HG03108 (cell line): Measurements from ENCODE around the gene RXRA.

Source experiments
- ATAC-seq: cut with Tn5 transposase; IDR thresholded peaks from one replicate; pipeline ENCODE4 v1.9.1; 2021; ENCODE audit warnings: moderate library complexity; ENCODE audit not compliant: unreplicated experiment

The RXRA gene

DNA sequence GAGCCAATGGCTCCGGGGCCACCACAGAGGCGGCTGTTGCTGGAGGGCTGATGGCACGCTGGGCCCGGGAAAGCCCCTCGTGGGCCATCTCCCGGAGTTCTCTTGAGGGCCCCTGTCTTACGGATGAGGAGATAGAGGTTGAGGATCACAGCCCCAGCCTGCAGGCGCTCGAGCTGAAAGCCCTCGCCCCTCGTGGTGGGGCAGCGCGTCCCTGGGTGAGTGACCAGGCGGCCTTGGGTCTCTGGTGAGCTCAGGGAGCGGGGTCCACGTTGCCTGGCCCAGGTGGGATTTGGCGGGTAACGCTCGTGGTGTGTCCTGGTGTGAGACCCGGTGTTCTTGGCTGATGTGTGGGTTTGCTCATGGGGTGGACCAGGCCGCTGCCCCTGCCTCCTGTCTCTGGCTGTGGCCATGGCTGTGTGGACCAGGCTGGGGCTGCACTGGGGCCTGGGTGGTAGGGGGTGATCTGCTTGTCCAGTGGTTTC, 38.9 kb downstream of the RXRA start:
- no peak for ATAC-seq

DNA sequence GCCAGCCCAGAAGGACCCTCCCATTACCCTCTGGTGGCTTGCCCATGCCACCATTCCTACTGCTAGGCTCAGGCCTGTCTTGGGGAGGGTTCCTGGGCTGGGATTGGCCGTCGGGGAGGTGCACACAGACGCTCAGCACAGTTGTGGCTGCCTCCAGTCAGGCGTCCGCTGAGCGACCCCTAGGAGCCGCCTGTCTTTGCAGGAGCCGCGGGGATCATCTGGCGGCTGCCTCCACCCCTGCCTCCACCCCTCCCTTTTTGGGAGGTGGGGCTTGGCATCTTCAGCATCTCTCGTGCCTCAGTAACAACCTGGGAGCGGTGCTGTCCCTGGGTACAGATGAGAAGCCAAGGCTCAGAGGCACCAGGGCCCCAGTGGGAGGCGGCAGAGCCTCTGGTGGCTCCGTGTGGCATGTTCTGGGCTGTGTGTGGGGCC, 39.6 kb downstream of the RXRA start:
- no peak for ATAC-seq

GRCh38 chr9:134366223-134367031, 40.2 kb downstream of the RXRA start:
- ATAC-seq = no peak

- no peak for ATAC-seq
Observed at GRCh38 chr9:134367061-134367460, 40.8 kb downstream of the RXRA start.

GRCh38 chr9:134367791-134368490, 41.7 kb downstream of the RXRA start:
- no peak for ATAC-seq

DNA sequence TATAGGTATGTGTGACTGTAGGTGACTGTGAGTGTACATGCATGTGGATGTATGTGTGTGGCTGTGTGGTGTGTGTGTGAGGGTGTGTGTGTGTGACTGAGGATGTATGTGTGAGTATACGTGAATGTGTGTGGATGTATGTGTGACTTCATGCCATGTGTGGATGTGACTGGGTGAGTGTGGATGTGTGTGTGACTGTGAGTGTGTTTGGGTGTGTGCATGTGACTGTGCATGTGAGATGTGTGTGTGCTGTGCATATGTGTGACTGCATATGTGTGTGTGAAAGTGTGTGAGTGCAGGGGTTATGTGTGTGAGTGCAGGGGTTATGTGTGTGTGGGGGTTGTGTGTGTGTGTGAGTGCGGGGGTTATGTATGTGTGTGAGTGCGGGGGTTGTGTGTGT, 42.3 kb downstream of the RXRA start:
- no peak for ATAC-seq

GRCh38 chr9:134369416-134370212, 43.4 kb downstream of the RXRA start:
- ATAC-seq = no peak

GRCh38 chr9:134370213-134370492, 43.9 kb downstream of the RXRA start:
- no peak for ATAC-seq

DNA sequence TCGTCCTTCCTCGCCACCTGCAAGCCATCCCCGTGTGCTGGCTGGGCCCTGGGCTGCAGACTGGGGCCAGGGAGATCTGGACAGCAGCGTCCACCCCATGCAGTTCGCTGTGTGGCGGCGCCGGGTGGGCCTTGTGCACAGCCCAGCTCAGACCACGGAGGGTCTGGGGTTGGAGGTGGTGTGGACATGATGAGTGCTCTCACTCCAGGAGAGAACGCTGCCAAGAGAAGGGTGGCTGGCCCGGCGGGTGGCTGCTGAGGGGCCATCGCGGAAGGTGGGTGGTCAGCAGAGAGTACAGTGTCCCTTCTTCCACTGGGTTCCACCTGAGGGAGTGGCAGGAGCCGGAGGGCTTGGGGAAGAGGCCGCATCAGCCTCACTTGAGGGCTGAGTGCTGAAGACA, 44.4 kb downstream of the RXRA start:
- no peak for ATAC-seq

GRCh38 chr9:134371731-134372130, 45.5 kb downstream of the RXRA start:
- ATAC-seq = no peak

DNA sequence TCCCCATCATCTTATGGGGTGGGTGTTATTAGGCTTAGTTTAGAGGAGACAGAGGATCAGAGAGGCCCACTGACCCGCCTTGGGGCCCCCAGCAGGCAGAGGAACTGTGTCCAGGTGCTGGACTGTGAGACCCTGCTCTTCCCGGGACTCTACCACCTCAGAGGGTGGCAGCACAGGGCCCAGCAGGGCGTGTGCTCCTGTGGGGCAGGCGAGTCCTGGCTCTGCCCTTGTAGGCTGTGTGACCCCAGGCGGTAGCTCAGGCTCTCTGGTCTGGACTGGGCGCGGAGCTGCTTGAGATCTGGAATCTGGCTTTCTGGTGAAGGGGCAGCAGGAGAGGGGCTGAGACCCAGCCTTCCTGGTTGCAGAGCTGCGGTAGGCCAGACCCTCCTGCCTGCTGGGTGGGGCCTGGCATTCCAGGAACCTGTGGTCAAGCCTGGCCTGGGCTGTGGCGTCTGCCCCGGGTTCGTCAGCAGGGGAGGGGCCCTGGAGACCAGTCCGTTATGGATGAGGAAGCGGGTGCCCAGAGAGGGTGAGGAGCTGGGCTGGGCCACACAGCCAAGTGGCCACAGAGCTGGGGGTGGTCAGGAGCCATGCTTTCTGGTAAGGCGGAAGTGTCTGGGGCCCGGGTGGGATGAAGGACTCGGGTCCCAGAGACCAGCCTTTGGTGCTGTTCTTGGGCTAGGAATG, 46.5 kb downstream of the RXRA start:
- ATAC-seq = no peak

DNA sequence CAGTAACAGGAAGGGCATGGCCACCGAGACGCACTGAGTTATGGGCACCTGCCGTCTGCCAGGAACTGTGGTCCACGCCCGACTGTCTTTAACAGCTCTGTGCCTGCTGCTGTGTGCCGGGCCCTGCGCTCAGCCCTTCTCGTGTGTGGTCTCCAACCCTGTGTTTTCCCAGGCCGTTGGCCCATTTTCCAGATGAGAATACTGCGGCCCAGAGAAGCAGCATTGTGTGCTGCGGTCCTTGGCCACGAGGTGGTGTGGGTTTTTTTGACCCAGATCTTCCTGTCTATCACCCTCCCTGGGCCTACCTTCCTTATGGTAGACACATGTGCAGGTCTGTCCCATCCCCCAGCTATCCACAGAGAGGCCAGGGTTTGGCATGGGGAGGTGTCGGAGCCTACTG, 47.0 kb downstream of the RXRA start:
- no peak for ATAC-seq

DNA sequence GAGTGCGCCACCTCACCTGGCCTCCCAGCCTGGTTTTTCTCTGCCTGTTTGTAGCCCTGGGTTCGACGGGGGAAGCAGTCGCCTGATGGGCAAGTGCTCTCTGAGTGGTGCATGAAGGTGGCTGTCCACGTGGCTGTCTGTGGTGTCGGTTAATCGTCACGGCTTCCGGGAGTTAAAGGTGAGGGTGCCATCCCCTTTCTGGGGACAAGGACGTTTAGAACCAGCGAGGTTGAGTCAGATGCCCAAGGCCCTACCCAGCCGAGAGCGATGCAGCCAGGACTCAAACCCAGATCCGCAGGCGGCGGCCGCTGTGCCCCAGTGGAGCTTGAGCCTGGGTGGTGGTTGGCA, 47.7 kb downstream of the RXRA start:
- no peak for ATAC-seq

GRCh38 chr9:134374301-134375010, 48.2 kb downstream of the RXRA start:
- ATAC-seq = no peak

DNA sequence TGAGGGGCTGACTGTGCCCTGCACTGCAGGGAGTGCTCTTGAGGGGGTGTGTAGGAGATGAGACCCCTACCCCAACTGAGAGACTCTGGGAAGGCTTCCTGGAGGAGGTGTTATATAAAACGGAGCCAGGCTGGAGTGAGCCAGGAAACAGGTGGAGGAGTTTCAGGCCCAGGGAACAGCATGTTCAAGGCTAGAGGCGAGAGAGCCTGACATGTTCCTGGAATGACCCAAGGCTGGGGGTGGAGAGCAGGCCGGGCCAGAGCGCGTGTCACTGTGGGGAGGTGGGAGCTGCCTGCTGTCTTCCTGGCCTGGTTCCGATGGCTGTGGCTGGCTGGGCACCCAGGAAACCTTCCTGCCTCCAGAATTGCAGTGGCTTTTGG, 48.7 kb downstream of the RXRA start:
- ATAC-seq = no peak

- ATAC-seq = no peak
Observed at GRCh38 chr9:134375430-134376385, 49.5 kb downstream of the RXRA start.

DNA sequence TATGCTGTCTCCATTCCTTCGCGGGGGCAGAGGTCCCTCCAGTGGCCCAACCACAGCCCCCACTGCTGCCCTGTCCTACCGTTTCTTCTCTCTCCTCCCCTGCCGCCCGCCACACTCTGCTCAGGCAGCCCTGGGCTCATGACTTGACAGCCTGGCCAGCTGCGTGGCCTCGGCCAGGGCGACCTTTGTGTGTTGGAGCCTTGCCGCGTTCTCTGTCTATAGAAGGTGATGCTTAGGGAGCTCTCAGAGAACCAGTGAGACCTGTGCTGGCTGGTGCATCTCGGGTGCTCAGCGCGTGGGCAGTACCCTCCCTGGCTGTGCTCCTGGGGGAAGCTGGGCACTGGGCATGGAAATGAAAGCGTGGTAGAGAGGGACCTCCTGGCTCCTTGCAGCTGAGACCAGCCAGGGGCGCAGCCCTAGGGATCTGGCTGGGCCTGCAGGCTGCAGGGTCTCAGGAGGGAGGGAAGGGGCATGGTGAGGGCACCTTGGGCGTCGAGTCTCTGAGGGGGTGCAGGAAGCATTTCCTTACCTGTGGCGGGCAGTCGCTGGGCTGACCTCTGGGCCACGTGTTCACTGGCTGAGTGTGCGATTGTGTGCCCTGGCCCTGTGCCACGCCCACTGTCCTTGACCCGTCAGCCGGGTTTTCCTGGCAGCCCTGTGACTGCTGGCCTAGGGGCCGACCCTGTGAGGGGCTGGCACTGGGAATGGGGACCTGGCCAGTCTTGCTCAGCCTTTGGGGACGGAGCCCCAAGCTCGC, 50.3 kb downstream of the RXRA start:
- no peak for ATAC-seq

DNA sequence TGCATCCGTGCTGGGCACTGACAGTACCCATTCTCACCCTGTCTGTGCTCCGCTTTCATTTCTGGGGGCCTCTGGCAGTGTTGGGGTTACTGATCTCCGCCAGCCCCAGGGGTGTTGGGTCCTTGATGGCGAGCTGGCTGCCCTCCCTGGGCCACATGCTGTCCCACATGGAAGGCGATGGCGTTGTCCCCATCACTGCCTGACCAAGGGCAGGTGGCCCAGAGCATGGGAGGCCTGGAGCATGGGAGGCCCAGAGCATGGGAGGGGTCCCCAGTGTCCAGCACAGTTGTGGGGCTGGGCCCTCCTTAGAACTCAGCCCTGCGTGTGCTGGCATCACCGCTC, 50.9 kb downstream of the RXRA start:
- ATAC-seq = no peak

GRCh38 chr9:134377976-134378375, 51.7 kb downstream of the RXRA start:
- no peak for ATAC-seq
